ENCODE measurements around the gene ATP1A2. TPM values are rescaled to one million over a fixed set of nuclear protein-coding genes. Genes with fewer than 3 reads are reported as not detected.

The ATP1A2 gene
- total and polyA plus RNA-seq, 7 donors = 52.5 to 1,040 (median 523) TPM

- no peak for TF ChIP-seq CTCF (IDR thresholded peaks at IDR 0.05)
- H3K4me1 ChIP-seq = no peaks in the 10 kb centered on the region
- ATAC-seq = no peak
- no peaks in the 10 kb centered on the region for H3K27me3 ChIP-seq (ENCODE audit: insufficient read depth in 3 of 3, low read length in 2 of 3)
- H3K4me3 ChIP-seq = no peak overlapping the region
- H3K36me3 ChIP-seq (ENCODE audit: insufficient read depth in 1 of 2, low read depth in 1 of 2) = no peaks in the 10 kb centered on the region
- H3K9me3 ChIP-seq = no peaks in the 10 kb centered on the region
- no peak for DNase-seq
- intact Hi-C loops (cut with DNase I) = loop anchor here in 1 of 2 donors (5.0 kb wide), 1 partner anchor 52 kb away; no protein-coding TSS in a partner anchor
- 85 to 89% (median 86%) methylated on average over 3 of the region's 3 CpGs for WGBS, 3 donors
- H3K27ac ChIP-seq = no peak overlapping the region
Measured at GRCh38 chr1:160154790-160155189, 39.2 kb downstream of the ATP1A2 start.

DNA sequence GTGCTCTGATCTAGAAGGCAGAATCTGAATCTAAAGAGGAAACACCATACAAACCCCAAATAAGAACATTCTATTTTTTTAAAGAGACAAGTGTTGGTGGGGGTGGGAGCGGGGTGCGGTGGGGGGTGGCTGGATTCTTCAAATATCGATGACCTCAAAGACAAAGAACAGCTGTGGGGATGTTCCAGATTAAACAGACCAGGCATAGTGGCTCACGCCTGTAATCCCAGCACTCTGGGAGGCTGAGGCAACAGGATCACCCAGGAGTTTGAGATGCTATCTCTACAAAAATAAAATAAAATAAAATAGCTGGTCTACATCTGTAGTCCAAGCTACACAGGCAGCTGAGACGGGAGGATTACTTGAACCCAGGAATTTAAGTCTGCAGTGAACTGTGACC is 40.8 kb downstream of the ATP1A2 start:
- no peak for TF ChIP-seq CTCF (IDR thresholded peaks at IDR 0.05)
- no peaks in the 10 kb centered on the region for H3K4me1 ChIP-seq
- 53 to 66% (median 54%) methylated on average over 5 of the region's 5 CpGs for WGBS, 3 donors
- DNase-seq = no peak
- no peaks in the 10 kb centered on the region for H3K9me3 ChIP-seq
- H3K4me3 ChIP-seq = no peak overlapping the region
- no peaks in the 10 kb centered on the region for H3K27me3 ChIP-seq (ENCODE audit: insufficient read depth in 3 of 3, low read length in 2 of 3)
- H3K27ac ChIP-seq = no peak overlapping the region
- no peaks in the 10 kb centered on the region for H3K36me3 ChIP-seq (ENCODE audit: insufficient read depth in 1 of 2, low read depth in 1 of 2)
- intact Hi-C loops (cut with DNase I) = loop anchor here in 1 of 2 donors (5.0 kb wide), 1 partner anchor 54 kb away; no protein-coding TSS in a partner anchor
- ATAC-seq = no peak

DNA sequence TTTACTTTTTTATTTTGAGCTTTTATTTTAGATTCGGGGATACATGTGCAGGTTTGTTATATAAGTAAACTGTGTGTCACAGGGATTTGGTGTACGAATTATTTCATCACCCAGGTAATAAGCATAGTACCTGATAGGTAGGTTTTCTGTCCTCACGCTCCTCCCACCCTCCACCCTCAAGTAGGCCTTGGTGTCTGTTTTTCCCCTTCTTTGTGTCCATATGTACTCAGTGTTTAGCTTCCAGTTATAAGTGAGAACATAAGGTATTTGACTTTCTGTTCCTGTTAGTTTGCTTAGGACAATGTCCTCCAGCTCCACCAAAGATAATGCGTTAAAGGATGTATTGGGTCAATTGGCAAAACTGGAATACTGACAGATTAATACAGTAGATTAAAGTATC is 41.6 kb downstream of the ATP1A2 start:
- Histone ChIP-seq H3K27ac (no peak overlapping the region), H3K4me3 (no peak overlapping the region), H3K4me1 (no peaks in the 10 kb centered on the region), H3K9me3 (no peaks in the 10 kb centered on the region), H3K36me3 (ENCODE audit: insufficient read depth in 1 of 2, low read depth in 1 of 2) (no peaks in the 10 kb centered on the region), H3K27me3 (ENCODE audit: insufficient read depth in 3 of 3, low read length in 2 of 3) (no peaks in the 10 kb centered on the region)
- no peak for TF ChIP-seq CTCF (IDR thresholded peaks at IDR 0.05)
- 75 to 95% (median 79%) methylated on average over 4 of the region's 4 CpGs for WGBS, 3 donors
- DNase-seq (no peak), ATAC-seq (no peak)
- intact Hi-C loops (cut with DNase I) = loop anchor here in 1 of 2 donors (5.0 kb wide), 1 partner anchor 55 kb away; no protein-coding TSS in a partner anchor

- Histone ChIP-seq H3K4me3 (no peak overlapping the region), H3K27ac (no peak overlapping the region), H3K4me1 (no peaks in the 10 kb centered on the region), H3K27me3 (ENCODE audit: insufficient read depth in 3 of 3, low read length in 2 of 3) (no peaks in the 10 kb centered on the region), H3K9me3 (no peaks in the 10 kb centered on the region), H3K36me3 (ENCODE audit: insufficient read depth in 1 of 2, low read depth in 1 of 2) (no peaks in the 10 kb centered on the region)
- intact Hi-C loops (cut with DNase I) = loop anchor here in 1 of 2 donors (5.0 kb wide), 1 partner anchor 56 kb away; no protein-coding TSS in a partner anchor
- no peak for TF ChIP-seq CTCF (IDR thresholded peaks at IDR 0.05)
- WGBS, 3 donors = 63 to 77% (median 75%) methylated on average over 3 of the region's 3 CpGs
- DNase-seq (no peak), ATAC-seq (no peak)
Measured at GRCh38 chr1:160158031-160158430, 42.5 kb downstream of the ATP1A2 start.

GRCh38 chr1:160158534-160158933 is 43.0 kb downstream of the ATP1A2 start:
- intact Hi-C loops (cut with DNase I) = loop anchor here in 1 of 2 donors (5.0 kb wide), 1 partner anchor 56 kb away; no protein-coding TSS in a partner anchor
- Histone ChIP-seq H3K27me3 (ENCODE audit: insufficient read depth in 3 of 3, low read length in 2 of 3) (no peaks in the 10 kb centered on the region), H3K4me1 (no peaks in the 10 kb centered on the region), H3K36me3 (ENCODE audit: insufficient read depth in 1 of 2, low read depth in 1 of 2) (no peaks in the 10 kb centered on the region), H3K9me3 (no peaks in the 10 kb centered on the region), H3K4me3 (no peak overlapping the region), H3K27ac (no peak overlapping the region)
- DNase-seq (no peak), ATAC-seq (no peak)
- TF ChIP-seq CTCF (IDR thresholded peaks at IDR 0.05) = no peak
- 88 to 91% (median 89%) methylated on average over 4 of the region's 4 CpGs for WGBS, 3 donors

All from psoas muscle (tissue), 8 donors.